HG02943 (cell line): ENCODE results near the gene MPP7.
"Not testable (repeated sequence)": the region's sequence is repeated elsewhere in the genome, so short reads cannot be mapped to it uniquely, and the experiment has no call there.

Source experiments
- ATAC-seq: cut with Tn5 transposase; IDR thresholded peaks from one replicate; pipeline ENCODE4 v1.9.1; 2021; ENCODE audit warnings: mild to moderate bottlenecking, low read depth, moderate library complexity; ENCODE audit not compliant: unreplicated experiment

MPP7 gene

GRCh38 chr10:28302638-28303488 is at the start of gene MPP7:
Gene MPP7, minus strand, starts transcription at chr10:28303064. Its CDS starts 64,460 bp downstream, at chr10:28238604.
- ATAC-seq = peak; percentile 100

DNA sequence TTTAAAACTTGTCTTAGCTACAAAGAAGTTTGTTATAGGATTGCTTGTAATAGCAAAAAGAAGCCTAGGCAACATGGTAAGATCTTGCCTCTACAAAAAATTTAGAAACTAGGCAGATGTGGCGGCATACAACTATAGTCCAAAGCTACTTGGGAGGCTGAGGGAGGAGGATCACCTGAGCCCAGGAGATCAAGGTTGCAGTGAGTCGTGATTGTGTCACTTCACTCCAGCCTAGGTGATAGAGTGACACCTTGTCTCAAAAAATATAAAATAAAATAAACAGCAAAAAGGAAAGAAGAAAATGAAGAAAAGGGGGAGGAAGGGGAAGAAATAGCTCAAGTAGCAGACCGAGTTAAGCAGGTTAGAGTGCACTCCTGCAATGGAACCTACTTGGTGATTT is 47.0 kb upstream of the MPP7 start:
- no peak for ATAC-seq

- ATAC-seq = no peak
These were observed 41.4 kb upstream of the MPP7 start for GRCh38 chr10:28343987-28344895.

DNA sequence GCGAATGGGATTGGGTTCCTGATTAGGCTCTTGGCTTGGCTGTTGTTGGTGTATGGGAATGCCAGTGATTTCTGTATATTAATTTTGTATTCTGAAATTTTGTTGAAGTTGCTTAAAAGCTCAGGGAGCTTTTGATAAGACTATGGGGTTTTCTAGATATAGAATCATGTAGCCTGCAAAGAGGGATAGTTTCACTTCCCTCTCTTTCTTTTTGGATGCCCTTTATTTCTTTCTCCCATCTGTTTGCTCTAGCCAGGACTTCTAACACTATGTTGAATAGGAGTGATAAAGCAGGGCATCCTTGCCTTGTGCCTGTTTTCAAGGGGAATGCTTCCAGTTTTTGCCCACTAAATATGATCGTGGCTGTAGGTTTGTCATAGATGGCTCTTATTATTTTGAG is 40.4 kb upstream of the MPP7 start:
- no peak for ATAC-seq

DNA sequence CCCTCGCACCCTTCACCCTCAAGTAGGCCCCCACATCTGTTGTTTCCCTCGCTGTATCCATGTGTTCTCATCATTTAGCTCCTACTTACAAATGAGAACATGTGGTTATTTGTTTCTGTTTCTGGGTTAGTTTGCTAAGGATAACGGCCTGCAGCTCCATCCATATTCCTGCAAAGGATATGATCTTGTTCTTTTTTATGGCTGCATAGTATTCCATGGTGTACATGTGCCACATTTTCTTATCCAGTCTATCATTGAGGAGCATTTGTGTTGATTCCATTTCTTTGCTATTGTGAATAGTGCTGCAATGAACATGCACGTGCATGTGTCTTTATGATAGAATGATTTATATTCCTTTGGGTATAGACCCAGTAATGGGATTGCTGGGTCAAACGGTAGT is 38.8 kb upstream of the MPP7 start:
- not testable (repeated sequence) for ATAC-seq

DNA sequence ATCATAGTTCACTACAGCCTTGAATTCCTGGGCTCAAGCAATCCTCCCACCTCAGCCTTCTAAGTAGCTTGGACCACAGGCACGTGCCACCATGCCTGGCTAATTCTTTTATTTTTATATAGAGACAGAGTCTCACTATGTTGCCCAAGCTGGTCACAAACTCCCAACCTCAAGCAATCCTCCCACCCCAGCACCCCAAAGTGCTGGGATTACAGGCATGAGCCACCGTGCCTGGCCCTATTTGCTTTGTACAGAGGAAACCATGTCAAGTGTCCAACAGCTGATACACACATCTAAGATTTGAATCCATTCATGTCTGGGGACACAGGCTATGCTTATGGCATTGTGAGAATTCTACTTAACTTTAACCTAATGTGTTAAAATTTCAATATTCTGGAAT is 29.9 kb upstream of the MPP7 start:
- ATAC-seq = no peak

DNA sequence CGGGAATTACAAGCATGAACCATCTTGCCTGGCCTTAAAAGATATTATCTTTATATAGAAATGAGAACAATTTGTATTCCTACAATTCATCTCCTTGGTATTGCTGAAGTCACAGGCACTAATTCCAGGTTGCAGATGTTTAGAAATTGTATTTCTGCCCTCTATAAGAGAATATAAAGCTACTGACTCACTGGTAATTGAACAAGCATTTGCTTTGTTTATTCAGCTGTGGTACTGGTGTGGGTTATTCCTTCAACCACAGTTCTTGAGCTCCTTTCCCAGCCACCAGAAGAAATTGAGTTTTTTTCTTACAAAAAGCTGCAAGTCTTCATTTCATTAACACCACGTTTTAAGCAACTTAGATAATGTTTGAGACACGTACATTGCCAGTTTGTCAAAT is 29.0 kb upstream of the MPP7 start:
- no peak for ATAC-seq

GRCh38 chr10:28331066-28331465 is 28.2 kb upstream of the MPP7 start:
- ATAC-seq = no peak

GRCh38 chr10:28328346-28328745 is 25.5 kb upstream of the MPP7 start:
- ATAC-seq = no peak

DNA sequence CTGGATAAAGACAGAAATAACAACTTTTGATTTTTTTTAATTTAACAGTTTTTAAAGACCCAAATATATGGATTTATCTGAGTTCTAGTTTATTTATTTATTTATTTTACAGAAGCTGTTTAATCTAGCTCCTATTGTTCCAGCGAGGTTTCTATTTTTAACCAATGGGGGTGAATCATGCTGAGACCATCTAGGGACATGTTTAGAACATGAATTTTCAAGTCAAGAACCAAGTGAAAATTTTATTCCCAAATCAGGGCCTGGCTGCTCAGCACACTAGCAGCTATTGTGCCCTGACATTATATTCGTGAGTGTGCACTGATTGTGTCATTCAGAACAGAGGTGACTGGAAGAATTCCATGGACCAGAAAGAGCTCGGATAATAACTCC is 24.6 kb upstream of the MPP7 start:
- ATAC-seq = no peak

- no peak for ATAC-seq
These were observed 23.9 kb upstream of the MPP7 start for GRCh38 chr10:28326516-28327490.

GRCh38 chr10:28320799-28321198 is 17.9 kb upstream of the MPP7 start:
- ATAC-seq = no peak

DNA sequence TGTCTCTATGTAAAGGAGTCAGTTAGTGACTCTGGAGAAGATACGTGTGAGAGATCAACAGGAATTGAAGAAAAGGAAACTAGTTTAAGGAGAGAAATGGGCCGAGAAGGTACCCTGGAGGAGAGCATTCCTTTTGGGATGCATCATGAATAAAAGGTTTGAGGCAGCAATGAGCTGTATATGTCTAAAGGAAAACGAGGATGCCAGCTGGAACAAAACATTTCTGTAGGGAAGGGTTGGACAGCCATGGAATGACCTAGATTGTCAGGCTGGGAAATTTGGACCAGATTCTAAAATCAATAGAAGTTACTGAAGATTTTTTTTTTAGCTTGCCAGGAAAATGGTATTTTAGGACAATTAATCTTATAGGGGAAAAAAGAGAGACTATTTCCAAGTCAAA is 17.2 kb upstream of the MPP7 start:
- no peak for ATAC-seq

DNA sequence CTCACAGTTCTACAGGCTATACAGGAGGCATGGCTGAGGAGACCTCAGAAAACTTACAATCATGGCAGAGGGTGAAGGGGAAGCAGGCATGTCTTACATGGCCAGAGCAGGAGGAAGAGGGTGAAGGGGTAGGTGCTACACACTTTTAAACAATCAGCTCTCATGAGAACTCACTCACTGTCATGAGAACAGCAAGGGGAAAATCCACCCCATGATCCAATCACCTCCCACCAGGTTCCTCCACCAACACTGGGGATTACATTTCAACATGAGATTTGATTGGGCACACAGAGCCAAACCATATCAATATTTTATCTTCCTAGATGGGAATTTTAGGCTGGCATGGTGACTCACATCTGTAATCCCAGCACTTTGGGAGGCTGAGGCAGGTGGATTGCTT is 16.2 kb upstream of the MPP7 start:
- ATAC-seq = not testable (repeated sequence)

DNA sequence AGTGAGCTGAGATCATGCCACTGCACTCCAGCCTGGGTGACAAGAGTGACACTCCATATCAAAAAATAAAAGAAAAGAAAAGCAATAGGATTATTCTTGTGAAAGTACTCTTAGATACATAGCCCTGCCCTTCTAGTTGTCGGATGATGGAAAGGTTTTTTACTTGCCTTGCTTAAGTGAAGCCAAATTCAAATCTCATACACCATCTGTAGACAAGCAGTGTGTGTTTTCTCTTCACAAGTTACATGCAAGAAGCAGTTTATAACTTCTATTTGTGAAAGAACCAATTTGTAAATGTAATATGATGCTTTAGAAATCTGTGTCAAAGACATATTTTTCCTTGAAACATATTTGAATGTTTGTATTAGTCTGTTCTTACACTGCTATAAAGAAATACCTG is 15.8 kb upstream of the MPP7 start:
- ATAC-seq = no peak

- no peak for ATAC-seq
These were observed 14.9 kb upstream of the MPP7 start for GRCh38 chr10:28317760-28318159.

- no peak for ATAC-seq
These were observed 13.8 kb upstream of the MPP7 start for GRCh38 chr10:28316696-28317095.

DNA sequence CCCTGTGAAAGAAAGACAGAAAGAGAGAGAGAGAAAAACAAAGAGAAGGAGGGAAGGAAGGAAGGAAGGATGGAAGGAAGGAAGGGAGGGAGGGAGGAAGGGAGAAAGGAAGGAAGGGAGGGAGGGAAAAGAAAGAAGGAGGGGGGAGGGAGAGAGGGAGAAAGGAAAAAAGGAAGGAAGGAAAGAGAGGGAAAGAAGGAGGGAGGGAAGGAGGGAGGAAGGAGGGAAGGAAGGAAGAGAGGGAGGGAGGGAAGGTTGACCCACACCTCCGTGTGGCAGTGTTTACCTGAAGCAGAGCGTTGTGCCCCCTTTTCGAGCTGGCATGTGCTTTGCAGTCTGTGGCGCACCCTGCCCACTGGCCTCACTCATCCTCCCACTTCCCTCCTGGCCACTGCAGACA is 12.3 kb upstream of the MPP7 start:
- no peak for ATAC-seq

DNA sequence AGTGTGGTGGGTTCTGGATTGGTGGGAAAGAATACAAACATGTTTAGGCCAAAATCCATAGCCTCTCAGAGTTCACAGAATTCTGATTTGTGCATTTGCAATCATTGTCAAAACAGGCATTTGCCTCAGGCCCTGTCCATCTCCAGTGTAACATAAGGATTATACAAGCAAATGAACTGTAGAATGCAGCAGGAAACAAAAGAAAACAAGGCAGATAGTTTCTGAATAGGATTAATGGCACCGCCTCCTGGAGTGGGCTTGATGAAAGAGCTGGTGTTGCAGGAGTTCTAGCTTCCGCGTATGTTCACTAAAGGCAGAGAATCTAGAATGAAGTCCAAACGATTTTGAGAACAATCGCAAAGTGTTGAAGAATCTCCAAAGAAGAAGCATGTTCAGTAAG is 11.3 kb upstream of the MPP7 start:
- ATAC-seq = no peak

DNA sequence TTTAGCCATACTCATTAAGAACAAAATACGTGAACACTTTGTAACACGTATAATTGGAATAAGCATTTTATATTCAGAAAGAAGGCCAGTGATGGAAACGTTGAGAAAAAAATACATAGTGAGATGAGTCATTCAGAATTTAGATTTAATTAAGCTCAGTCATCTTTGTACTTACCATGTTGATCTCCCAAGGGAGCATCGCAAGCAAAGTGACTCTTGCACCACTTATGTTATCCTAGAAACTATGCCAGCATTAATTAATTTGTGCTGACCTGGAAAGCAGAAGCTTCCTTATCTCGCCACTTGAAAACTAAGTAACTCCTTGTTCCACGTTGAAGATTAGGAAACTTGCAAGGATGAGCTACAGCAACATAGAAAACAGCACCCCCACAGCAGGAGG is 9.7 kb upstream of the MPP7 start:
- ATAC-seq = no peak
